T-helper 2 cell treated with Interferon-gamma antibody and Interleukin-4, amounts not matched to agents 100 ng/mL and 5 ng/mL, for 36 hours (primary cell): ENCODE data around the gene SERPIND1. TPM values are rescaled to one million over a fixed set of nuclear protein-coding genes. Genes with fewer than 3 reads are reported as not detected.

Experiments used
- intact Hi-C: fragments of 100-400 bp; cut with micrococcal nuclease; formaldehyde crosslinking; loops from one replicate; pipeline ENCODE4 v1.15.1; 2023
- total RNA-seq: library from RNA; stranded (reverse); gene quantifications from 2 replicates; pipeline ENCODE4 v1.2.3, GENCODE V29; 2022

Gene SERPIND1
- total RNA-seq, 1 donor from 2014 or later = not detected

- intact Hi-C loops = no loop called here
Measured at GRCh38 chr22:20775342-20775895, 1.5 kb downstream of the SERPIND1 start.

GRCh38 chr22:20776624-20777405 is 2.9 kb downstream of the SERPIND1 start:
- intact Hi-C loops = no loop called here

DNA sequence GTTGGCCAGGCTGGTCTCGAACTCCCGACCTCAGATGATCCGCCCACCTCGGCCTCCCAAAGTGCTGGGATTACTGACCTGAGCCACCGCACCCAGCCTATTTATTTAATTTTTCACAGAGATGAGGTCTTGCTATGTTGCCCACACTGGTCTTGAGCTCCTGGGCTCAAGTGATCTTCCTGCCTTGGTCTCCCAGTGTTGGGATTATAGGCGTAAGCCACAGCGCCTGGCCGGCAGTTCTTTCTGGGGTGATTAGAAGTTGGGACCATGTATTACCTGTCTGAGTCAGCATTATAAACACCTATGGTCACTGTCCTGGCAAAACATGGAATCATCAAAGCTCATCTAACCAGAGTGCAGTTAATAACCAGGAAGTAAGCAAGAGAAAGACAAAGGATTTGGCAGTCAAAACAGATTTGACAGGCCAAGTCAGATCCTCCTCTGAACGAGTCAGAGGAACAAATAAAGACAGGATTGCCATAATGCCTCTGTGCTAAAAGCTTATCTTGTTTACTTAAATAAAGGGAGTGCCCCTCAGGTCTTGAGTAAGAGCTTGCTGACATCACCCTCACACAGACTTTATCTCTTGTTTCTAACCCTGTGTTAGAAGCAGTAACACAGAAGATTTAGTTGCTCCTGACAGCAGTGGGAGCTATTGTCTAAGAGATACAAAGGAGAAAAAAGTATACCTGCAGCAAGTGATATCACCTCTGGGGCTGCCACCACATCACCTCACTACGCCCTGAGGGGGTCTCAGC is 3.7 kb downstream of the SERPIND1 start:
- intact Hi-C loops = no loop called here

- intact Hi-C loops = no loop called here
Measured at GRCh38 chr22:20779014-20779817, 5.3 kb downstream of the SERPIND1 start.

GRCh38 chr22:20779818-20780158 is 5.9 kb downstream of the SERPIND1 start:
- intact Hi-C loops = no loop called here

DNA sequence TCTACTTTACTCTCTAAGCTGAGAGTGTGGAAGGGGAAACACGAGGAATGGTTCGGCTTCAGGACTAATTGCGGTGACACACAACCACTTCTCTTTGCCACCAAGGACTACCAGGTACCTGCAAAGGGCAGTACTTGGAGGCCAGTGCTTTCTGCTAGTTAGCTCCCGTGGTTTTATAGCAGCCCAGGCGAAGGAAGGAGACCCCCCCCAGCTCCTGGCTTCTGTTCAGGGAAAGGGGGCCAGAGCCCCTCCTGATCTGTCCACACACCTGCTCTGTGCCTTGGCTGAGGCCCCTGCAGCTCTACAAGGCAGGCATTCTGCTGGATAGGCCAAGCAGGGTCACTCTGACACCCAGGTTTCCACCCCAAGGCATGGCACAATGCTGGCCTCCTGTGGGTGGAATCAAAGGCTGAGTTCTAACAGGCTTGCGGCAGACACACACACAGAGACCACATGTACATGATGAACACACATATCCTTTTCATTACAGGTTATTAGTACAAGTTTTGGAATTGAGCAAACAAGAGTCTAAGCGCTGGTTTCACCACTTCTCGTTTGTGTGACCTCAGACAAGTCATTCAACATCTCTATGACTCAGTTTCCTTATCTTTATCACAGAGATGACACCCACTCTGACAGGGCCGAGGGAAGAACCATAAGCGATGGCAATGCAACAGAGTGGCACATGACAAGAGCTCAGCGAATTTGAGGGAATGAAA is 7.5 kb downstream of the SERPIND1 start:
- intact Hi-C loops = no loop called here

GRCh38 chr22:20782083-20782482 is 8.2 kb downstream of the SERPIND1 start:
- intact Hi-C loops = no loop called here

- intact Hi-C loops = no loop called here
Measured at GRCh38 chr22:20782596-20783299, 8.8 kb downstream of the SERPIND1 start.

- intact Hi-C loops = no loop called here
Measured at GRCh38 chr22:20783300-20783673, 9.4 kb downstream of the SERPIND1 start.

DNA sequence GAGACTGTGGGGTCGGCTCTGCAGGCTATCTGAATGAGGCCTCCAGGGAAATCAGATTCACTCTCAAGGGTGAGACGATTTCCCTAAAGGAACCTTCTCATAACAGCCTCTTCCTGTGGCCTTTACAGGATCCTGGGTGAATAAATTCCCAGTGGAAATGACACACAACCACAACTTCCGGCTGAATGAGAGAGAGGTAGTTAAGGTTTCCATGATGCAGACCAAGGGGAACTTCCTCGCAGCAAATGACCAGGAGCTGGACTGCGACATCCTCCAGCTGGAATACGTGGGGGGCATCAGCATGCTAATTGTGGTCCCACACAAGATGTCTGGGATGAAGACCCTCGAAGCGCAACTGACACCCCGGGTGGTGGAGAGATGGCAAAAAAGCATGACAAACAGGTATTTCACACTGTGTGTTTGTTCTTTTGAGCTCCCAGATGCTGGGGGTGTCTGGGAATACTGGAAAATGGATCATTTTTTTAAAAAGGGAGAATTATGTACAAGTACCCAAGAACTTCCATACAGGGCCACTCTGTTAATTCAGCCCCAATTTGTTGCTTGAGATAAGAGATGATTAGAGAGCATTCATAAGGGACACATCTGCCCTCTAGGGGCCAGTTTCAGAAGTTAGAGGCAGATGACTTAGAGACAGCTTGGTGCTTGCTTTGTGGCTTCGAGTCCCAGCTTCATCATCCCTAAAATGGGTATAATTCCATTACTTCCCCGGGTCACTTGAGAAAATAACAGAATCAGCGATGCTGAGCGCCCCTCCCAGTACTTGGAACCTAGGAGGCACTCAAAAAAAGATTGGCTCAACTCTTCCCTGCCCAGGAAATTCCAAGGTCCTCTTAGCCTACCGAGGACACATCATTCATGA is 10.2 kb downstream of the SERPIND1 start:
- intact Hi-C loops = no loop called here

DNA sequence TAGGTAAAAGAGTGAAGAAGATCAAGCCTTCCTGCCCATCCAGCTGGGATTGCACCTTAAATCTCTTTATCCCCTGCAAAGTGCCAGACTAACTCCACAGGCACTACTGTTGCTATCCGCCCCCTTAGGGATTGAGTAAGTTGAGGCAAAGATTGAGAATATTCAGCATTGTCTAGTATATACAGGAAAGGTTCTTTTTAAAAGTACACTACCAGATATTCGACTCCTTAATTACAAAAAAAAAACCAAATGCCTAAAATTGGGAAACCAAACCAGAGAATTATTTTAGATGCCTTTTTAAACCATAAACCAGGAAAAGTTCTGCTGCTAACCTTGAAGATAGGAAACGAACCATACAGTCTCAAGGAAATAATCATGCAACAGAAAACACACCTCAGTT is 11.5 kb downstream of the SERPIND1 start:
- intact Hi-C loops = no loop called here

GRCh38 chr22:20786048-20786447 is 12.1 kb downstream of the SERPIND1 start:
- intact Hi-C loops = no loop called here

- intact Hi-C loops = no loop called here
Measured at GRCh38 chr22:20786536-20786979, 12.6 kb downstream of the SERPIND1 start.

- intact Hi-C loops = no loop called here
Measured at GRCh38 chr22:20787223-20787622, 13.3 kb downstream of the SERPIND1 start.

- intact Hi-C loops = no loop called here
Measured at GRCh38 chr22:20787746-20788626, 14.1 kb downstream of the SERPIND1 start.

GRCh38 chr22:20788627-20789344 is 14.9 kb downstream of the SERPIND1 start:
- intact Hi-C loops = no loop called here

DNA sequence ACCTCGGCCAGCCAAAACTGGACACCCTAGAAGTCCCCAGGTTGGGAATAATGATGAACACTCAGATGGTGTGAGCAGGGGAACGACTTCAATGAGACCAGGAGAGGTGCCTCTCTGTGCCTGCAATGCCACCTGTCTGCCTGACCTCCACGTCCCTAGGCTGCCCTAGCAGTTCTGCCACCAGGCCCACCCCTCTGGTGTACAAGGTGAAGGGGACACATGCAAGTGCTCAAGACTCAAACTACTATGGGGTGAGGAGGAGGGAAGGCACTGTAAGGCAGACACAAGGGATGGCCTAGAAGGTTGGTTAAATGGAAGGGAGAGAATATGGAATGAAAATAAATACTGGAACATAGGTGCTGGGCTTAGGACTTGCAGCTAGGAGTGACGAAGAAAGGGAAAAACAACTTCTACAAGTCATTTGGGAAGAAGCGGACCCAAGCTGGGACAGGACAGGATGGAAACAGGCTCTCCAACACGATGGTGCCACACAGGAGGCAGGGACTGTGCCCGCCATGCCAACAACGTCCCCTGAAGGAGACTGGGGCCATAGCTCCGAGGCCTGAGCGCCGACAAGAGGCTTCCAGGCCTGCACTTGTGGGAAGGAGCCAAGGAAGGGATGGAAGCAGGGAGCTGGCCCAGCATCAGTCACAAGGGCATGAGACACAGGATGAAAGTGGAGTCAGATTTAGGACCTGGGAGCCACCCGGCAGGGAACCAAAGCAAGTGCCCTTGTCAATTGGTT is 18.5 kb downstream of the SERPIND1 start:
- intact Hi-C loops = no loop called here
